ENCODE measurements around the gene DPM3. TPM values are rescaled to one million over a fixed set of nuclear protein-coding genes. Genes with fewer than 3 reads are reported as not detected.

DPM3 gene
- total RNA-seq, 6 donors from 2014 or later, result 25.1 to 112 (median 67.5) TPM; not detected in 1

- Histone ChIP-seq H3K27me3 (peaks cover 0 to 5% (median 3%) of the 10 kb centered on the region in 4 donors), H3K4me1 (peaks cover 49 to 86% (median 68%) of the 10 kb centered on the region in 4 donors), H3K9me3 (no peaks in the 10 kb centered on the region), H3K27ac (peak overlapping the region; percentile 83 to 98 (median 98)), H3K36me3 (peaks cover 15 to 41% (median 30%) of the 10 kb centered on the region in 4 donors), H3K4me3 (peak overlapping the region; percentile 53 to 77 (median 60))
- ATAC-seq (ENCODE audit: low FRiP score in 2 of 2) (no peak), DNase-seq (no peak)
- TF ChIP-seq POLR2AphosphoS5 (IDR thresholded peaks at IDR 0.05) (no peak), EP300 (IDR thresholded peaks at IDR 0.05) (no peak), CTCF (IDR thresholded peaks at IDR 0.05) (no peak), POLR2A (IDR thresholded peaks at IDR 0.05) (no peak)
- WGBS, 2 donors, result 9 to 35% methylated on average over 2 to 5 of the region's 6 CpGs
These were observed 9.9 kb downstream of the DPM3 start for GRCh38 chr1:155130272-155131006.

DNA sequence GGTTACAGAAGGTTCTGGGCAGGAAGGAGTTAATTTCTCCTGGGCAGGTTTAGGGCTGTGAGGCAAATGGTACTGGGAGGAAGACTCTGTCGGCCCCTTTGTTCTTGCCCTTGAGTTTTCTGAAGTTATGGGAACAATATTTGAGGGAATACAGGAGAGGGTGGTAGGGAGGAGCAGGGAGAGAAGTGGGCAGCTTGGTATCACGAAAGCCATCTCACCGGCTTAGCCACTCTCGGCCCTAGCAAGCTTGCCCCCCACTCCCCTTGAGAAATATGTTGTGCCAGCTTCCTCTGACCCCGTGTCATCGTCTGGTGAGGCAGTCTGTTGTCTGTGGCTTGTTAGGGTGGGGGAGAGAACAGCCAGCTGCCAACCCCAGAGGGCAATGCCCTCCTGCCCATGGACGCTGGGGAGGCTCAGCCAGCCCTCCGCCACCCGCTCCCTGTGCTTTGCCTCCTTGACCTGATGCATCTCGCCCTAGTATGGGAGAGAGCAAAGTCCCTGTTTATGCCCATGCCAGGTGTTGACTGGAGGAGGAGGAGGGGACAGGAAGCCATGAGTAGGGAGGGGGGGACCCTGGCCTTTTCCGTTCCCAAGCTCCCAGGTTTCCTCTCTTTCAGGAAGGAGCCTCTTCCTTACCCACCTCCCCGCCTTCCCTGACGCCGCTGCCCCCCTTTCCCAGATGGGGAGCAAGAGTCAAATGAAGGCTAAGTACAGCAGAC, 11.4 kb downstream of the DPM3 start:
- WGBS, 2 donors, result 4 to 9% methylated on average over 11 to 13 of the region's 14 CpGs
- H3K27ac ChIP-seq, result peak overlapping the region; percentile 83 to 98 (median 98)
- DNase-seq, result peak; percentile 54 to 59
- TF ChIP-seq EP300 (IDR thresholded peaks at IDR 0.05) (peak in 1 of 4 donors; percentile 63), CTCF (IDR thresholded peaks at IDR 0.05) (no peak), POLR2AphosphoS5 (IDR thresholded peaks at IDR 0.05) (peak; percentile 76 to 86), POLR2A (IDR thresholded peaks at IDR 0.05) (peak in 1 of 4 donors; percentile 54)
- H3K4me3 ChIP-seq, result peak overlapping the region; percentile 53 to 77 (median 60)
- no peak for ATAC-seq (ENCODE audit: low FRiP score in 2 of 2)
- no peaks in the 10 kb centered on the region for H3K9me3 ChIP-seq
- H3K4me1 ChIP-seq, result peaks cover 52 to 87% (median 70%) of the 10 kb centered on the region in 4 donors
- peaks cover 0 to 5% (median 3%) of the 10 kb centered on the region in 4 donors for H3K27me3 ChIP-seq
- peaks cover 11 to 31% (median 24%) of the 10 kb centered on the region in 4 donors for H3K36me3 ChIP-seq

DNA sequence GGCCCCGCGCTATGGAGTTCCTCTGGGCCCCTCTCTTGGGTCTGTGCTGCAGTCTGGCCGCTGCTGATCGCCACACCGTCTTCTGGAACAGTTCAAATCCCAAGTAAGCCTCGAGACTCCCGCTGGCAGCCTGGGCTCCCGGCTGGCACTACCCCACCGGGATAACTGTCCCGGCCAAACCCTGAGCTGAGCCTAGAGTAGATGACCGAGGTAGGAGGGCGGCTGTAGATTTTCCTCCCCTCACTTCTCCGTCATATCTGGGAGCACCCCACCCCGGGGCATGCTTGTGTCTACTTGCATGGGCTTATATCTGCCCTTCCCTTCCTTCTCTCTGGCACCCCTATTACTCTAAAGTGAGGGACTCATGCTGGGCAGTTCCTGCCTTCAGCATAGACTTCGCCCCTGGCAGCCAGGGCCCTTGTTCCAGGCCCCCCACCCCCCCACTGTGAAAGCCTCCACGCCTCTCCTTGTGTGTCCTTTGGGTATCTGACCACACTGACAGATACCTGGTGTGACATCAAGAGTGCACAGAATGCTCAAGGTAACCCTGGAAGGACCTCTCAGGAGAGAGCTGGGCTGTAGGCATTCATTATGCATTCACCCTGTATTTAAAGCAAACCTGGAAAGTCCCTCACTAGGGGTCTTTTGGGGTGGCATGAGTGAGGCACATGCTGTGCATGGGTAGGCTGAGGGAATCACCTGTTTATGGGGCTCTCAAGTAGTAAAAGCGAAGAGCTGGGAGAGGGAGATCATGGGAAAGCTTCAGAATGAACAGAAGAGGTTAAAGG, 12.2 kb downstream of the DPM3 start:
- TF ChIP-seq POLR2AphosphoS5 (IDR thresholded peaks at IDR 0.05) (no peak), CTCF (IDR thresholded peaks at IDR 0.05) (no peak), POLR2A (IDR thresholded peaks at IDR 0.05) (peak in 1 of 4 donors; percentile 73), EP300 (IDR thresholded peaks at IDR 0.05) (no peak)
- DNase-seq, result no peak
- Histone ChIP-seq H3K9me3 (no peaks in the 10 kb centered on the region), H3K27me3 (peaks cover 0 to 5% (median 3%) of the 10 kb centered on the region in 4 donors), H3K36me3 (peaks cover 5 to 23% (median 17%) of the 10 kb centered on the region in 4 donors), H3K27ac (peak overlapping the region; percentile 83 to 98 (median 98)), H3K4me3 (peak overlapping the region; percentile 53 to 77 (median 60)), H3K4me1 (peaks cover 50 to 83% (median 66%) of the 10 kb centered on the region in 4 donors)
- WGBS, 2 donors, result 4 to 9% methylated on average over 4 to 7 of the region's 17 CpGs
- no peak for ATAC-seq (ENCODE audit: low FRiP score in 2 of 2)

DNA sequence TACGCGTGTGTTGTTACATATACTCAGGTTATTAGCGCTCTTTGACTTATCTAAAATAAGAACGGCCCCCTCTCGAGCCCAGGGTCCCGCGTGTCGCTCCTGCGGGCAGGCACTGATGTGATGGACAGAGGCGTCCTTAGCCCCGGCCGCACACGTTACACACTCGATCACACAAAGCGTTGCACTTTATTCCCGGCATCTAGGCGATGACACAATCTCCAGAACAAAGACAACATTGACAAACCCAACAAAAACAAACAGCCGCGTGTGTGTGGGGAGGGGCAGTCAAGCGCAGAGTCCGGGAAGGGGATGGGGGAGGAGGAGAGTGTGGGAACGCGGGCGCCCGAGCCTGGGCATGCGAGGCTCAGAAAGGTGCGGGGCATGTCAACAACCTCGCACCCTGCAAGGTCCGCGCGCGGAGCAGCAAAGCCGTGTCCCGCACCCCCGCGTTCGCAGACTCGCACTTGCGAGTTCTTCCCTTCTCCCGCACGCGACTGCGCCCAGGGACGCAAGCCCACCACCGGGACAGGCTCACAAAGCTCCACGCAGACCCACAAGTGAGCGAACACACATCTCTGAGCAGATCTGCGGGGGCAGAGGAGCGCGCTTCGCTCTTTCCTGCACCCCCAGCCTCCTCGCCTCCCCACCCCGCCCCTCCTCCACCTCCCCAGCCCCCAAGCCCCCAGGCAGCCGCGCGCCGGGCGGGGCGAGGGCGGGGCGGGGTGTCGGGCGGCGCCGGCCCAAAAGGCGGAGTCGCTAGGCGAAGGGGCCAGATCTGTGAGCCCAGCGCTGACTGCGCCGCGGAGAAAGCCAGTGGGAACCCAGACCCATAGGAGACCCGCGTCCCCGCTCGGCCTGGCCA, 13.0 kb downstream of the DPM3 start, which contains the start of gene EFNA1:
TSS of gene EFNA1 (plus strand) at position 772 of the 862 bp plus-strand sequence. CDS start 102 bp downstream, outside the sequence.
- Histone ChIP-seq H3K27me3 (peaks cover 0 to 5% (median 3%) of the 10 kb centered on the region in 4 donors), H3K36me3 (peaks cover 0 to 15% (median 11%) of the 10 kb centered on the region in 4 donors), H3K4me3 (peak within 1 kb of the TSS; percentile 53 to 77 (median 60)), H3K9me3 (no peaks in the 10 kb centered on the region), H3K27ac (peak within 1 kb of the TSS; percentile 83 to 98 (median 98)), H3K4me1 (peaks cover 49 to 75% (median 61%) of the 10 kb centered on the region in 4 donors)
- 0% methylated on average over 26 to 50 of the region's 76 CpGs for WGBS, 2 donors
- TF ChIP-seq POLR2A (IDR thresholded peaks at IDR 0.05) (peak in 2 of 4 donors; percentile 82 to 90), POLR2AphosphoS5 (IDR thresholded peaks at IDR 0.05) (peak; percentile 90 to 91), CTCF (IDR thresholded peaks at IDR 0.05) (no peak), EP300 (IDR thresholded peaks at IDR 0.05) (peak; percentile 75 to 96 (median 84))
- ATAC-seq (ENCODE audit: low FRiP score in 2 of 2), result peak; percentile 76 to 82
- DNase-seq, result peak; percentile 87 to 93
